Natural killer cell (primary cell): ENCODE data around the gene ZC3H10. TPM values are rescaled to one million over a fixed set of nuclear protein-coding genes. Genes with fewer than 3 reads are reported as not detected.

ENCODE experiments used
- ATAC-seq, 3 donors: fragments of 150-1000 bp in 2 of 3; fragments of 200-7000 bp in 1 of 3; cut with Tn5 transposase; 1 replicate in 1 of 3; 2 replicates in 2 of 3; pipeline ENCODE4 v1.10.0; 2021; ENCODE audit warnings: mild to moderate bottlenecking in 2 of 3, moderate library complexity in 2 of 3
- DNase-seq, 2 donors: peaks; one replicate each; pipeline versions ENCODE4 v3.0.0 to v3.0.0-alpha.2; 2013 to 2021; ENCODE audit warnings: mixed read lengths in 1 of 2
- H3K27ac ChIP-seq: one replicate; pipeline ENCODE4 v1.5.1; 2013; ENCODE audit warnings: mild to moderate bottlenecking, low read length
- H3K27me3 ChIP-seq: one replicate; pipeline ENCODE4 v1.6.1; 2013; ENCODE audit warnings: low read length; ENCODE audit not compliant: control insufficient read depth, insufficient read depth
- H3K36me3 ChIP-seq: one replicate; pipeline ENCODE4 v1.6.1; 2013; ENCODE audit warnings: low read length; ENCODE audit not compliant: control insufficient read depth, insufficient read depth
- H3K4me1 ChIP-seq: one replicate; pipeline ENCODE4 v1.6.1; 2013; ENCODE audit warnings: low read length; ENCODE audit not compliant: control insufficient read depth, insufficient read depth
- H3K4me3 ChIP-seq: one replicate; pipeline ENCODE4 v1.5.1; 2013; ENCODE audit warnings: low read length
- H3K9me3 ChIP-seq: one replicate; pipeline ENCODE4 v1.6.1; 2013; ENCODE audit warnings: low read length; ENCODE audit not compliant: control insufficient read depth, insufficient read depth
- H3K27ac Mint-ChIP-seq, 2 donors: one replicate each; pipeline ENCODE4 v1.8.0; 2022; ENCODE audit warnings: mild to moderate bottlenecking in 2 of 2, mixed read lengths in 2 of 2, moderate library complexity in 1 of 2
- H3K27me3 Mint-ChIP-seq, 2 donors: one replicate each; pipeline ENCODE4 v1.8.0; 2022; ENCODE audit warnings: low read depth in 2 of 2, mixed read lengths in 2 of 2
- H3K36me3 Mint-ChIP-seq: one replicate; pipeline ENCODE4 v1.8.0; 2022; ENCODE audit warnings: mixed read lengths
- H3K4me1 Mint-ChIP-seq, 2 donors: one replicate each; pipeline ENCODE4 v1.8.0; 2022; ENCODE audit warnings: mixed read lengths in 2 of 2
- H3K4me3 Mint-ChIP-seq: one replicate; pipeline ENCODE4 v1.8.0; 2022; ENCODE audit warnings: mild to moderate bottlenecking, moderate library complexity, mixed read lengths
- H3K9me3 Mint-ChIP-seq, 2 donors: one replicate each; pipeline ENCODE4 v1.8.0; 2022; ENCODE audit warnings: mixed read lengths in 2 of 2
- WGBS: methylation state at CpG from one replicate; pipeline ENCODE4 v1.1.7; 2013; ENCODE audit warnings: missing lambda C conversion rate; ENCODE audit not compliant: insufficient coverage; 5-methylcytosine and 5-hydroxymethylcytosine counted together
- intact Hi-C: fragments of 100-400 bp; cut with micrococcal nuclease; formaldehyde crosslinking; loops from one replicate; pipeline ENCODE4 v1.14.2; 2022
- total RNA-seq, 4 donors: library from RNA; stranded (reverse); fragments of 120-200 nt in 1 of 4; gene quantifications; one replicate each; pipeline versions ENCODE4 v1.2.3 to v1.2.4, GENCODE V29; 2013 to 2022
- TF ChIP-seq, protein P1 (sequence below): fragments of 200-600 bp; IDR thresholded peaks from one replicate; pipeline ENCODE4 v1.8.0; 2022; ENCODE audit warnings: antibody characterized with exemption

Gene ZC3H10
- total RNA-seq, 3 donors from 2014 or later (not counting 1 experiment from before 2014, with no cell fraction given) = 12.0 to 24.3 (median 16.2) TPM

DNA sequence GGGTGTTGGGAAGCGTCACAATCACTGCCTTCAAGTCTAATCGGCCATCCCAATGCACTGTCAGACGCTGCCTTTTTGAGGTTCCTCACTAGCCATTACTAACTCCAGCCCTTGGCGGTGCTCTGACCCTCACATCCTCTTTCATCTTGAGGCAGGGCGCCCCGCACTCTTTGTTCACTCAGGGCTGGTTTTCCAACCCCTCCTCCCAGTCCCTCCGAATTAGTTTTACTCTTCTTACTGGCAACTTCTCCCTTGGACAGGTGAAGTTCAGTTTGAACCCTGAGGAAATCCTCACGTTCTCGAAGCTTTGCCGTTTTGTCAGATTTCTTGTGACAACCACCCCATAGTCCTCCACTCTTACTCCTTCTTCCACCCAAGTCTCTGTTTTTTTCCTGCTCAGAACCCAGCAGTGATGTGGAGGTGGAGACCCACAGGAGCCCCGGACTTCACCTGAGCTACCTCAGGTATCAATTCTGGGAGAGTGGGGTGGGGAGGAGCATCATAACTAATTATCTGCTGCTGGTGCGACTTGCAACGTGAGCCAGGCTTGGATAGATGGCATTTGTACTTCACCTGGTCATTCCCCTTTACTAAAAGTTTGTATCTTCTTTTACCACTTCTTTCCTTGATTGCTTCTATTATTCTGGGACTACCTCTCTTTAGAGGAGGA is 757 bp downstream of the ZC3H10 start:
- Histone ChIP-seq H3K27me3 (no peaks in the 10 kb centered on the region), H3K4me1 (peaks cover 28% of the 10 kb centered on the region), H3K4me3 (peak overlapping the region; percentile 78), H3K9me3 (no peaks in the 10 kb centered on the region), H3K27ac (peak overlapping the region; percentile 90), H3K36me3 (peaks cover 23% of the 10 kb centered on the region)
- Mint-ChIP-seq H3K4me3 (peak overlapping the region; percentile 98), H3K27ac (peak overlapping the region; percentile 95 to 99), H3K27me3 (no peaks in the 10 kb centered on the region), H3K36me3 (peaks cover 3% of the 10 kb centered on the region), H3K9me3 (no peaks in the 10 kb centered on the region), H3K4me1 (peaks cover 33 to 36% of the 10 kb centered on the region in 2 donors)
- ATAC-seq (no peak), DNase-seq (peak in 1 of 2 donors; percentile 37)
- TF ChIP-seq, protein P1, sequence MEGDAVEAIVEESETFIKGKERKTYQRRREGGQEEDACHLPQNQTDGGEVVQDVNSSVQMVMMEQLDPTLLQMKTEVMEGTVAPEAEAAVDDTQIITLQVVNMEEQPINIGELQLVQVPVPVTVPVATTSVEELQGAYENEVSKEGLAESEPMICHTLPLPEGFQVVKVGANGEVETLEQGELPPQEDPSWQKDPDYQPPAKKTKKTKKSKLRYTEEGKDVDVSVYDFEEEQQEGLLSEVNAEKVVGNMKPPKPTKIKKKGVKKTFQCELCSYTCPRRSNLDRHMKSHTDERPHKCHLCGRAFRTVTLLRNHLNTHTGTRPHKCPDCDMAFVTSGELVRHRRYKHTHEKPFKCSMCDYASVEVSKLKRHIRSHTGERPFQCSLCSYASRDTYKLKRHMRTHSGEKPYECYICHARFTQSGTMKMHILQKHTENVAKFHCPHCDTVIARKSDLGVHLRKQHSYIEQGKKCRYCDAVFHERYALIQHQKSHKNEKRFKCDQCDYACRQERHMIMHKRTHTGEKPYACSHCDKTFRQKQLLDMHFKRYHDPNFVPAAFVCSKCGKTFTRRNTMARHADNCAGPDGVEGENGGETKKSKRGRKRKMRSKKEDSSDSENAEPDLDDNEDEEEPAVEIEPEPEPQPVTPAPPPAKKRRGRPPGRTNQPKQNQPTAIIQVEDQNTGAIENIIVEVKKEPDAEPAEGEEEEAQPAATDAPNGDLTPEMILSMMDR = no peak
- 10% methylated on average over 12 of the region's 13 CpGs for WGBS
- intact Hi-C loops = loop anchor here (1.0 to 5.0 kb wide), 10 partner anchors 7 to 346 kb away; partner anchors contain the start of genes ANKRD52, CS, MYL6 and ORMDL2

GRCh38 chr12:56119361-56119796 is 1.3 kb downstream of the ZC3H10 start:
- Histone ChIP-seq H3K36me3 (peaks cover 25% of the 10 kb centered on the region), H3K9me3 (no peaks in the 10 kb centered on the region), H3K4me1 (peaks cover 28% of the 10 kb centered on the region), H3K27ac (no peak overlapping the region), H3K4me3 (no peak overlapping the region), H3K27me3 (no peaks in the 10 kb centered on the region)
- peak in 1 of 2 donors; percentile 85 for DNase-seq
- Mint-ChIP-seq H3K9me3 (no peaks in the 10 kb centered on the region), H3K27ac (peak overlapping the region; percentile 95 to 99), H3K27me3 (no peaks in the 10 kb centered on the region), H3K4me3 (peak overlapping the region; percentile 98), H3K4me1 (peaks cover 33 to 42% of the 10 kb centered on the region in 2 donors), H3K36me3 (no peaks in the 10 kb centered on the region)
- intact Hi-C loops = loop anchor here (2.0 to 5.0 kb wide), 5 partner anchors 69 to 345 kb away; partner anchors contain the start of genes ANKRD52, CS, RPS26 and SMARCC2
- ATAC-seq = no peak
- WGBS = 0% methylated on average over 2 of the region's 2 CpGs
- TF ChIP-seq, protein P1 = peak; percentile 69

DNA sequence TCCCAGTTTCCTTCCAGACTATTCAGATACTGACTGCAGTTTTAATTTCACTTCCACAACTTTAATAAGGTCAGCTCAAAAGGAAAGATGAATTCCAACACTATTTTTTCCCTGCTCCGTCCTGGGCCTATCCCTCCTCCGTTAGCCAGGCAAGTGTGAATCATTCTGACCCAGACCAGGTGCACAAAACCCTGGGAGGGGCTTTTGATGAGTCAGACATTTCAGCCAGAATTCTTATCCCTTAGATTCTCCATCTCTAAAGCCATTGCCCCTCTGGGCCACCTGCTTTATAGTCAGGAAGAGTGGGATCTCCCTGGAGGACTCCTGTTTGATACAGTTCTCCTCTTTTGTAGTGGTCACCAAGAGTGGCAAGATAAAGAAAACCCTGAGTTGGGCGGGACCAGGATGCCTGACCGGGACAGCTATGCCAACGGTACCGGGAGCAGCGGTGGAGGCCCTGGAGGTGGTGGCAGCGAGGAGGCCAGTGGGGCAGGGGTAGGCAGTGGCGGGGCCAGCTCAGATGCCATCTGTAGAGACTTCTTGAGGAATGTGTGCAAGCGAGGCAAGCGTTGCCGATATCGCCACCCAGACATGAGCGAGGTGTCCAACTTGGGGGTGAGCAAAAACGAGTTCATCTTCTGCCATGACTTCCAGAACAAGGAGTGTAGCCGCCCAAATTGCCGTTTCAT is 2.2 kb downstream of the ZC3H10 start:
- H3K4me1 ChIP-seq = peaks cover 28% of the 10 kb centered on the region
- no peaks in the 10 kb centered on the region for H3K36me3 Mint-ChIP-seq
- no peak overlapping the region for H3K4me3 ChIP-seq
- H3K9me3 ChIP-seq = no peaks in the 10 kb centered on the region
- H3K36me3 ChIP-seq = peaks cover 25% of the 10 kb centered on the region
- no peaks in the 10 kb centered on the region for H3K27me3 Mint-ChIP-seq
- no peaks in the 10 kb centered on the region for H3K27me3 ChIP-seq
- TF ChIP-seq, protein P1 = no peak
- no peak for ATAC-seq
- DNase-seq = no peak
- H3K27ac Mint-ChIP-seq = peak overlapping the region; percentile 95 to 99
- 97% methylated on average over 17 of the region's 17 CpGs for WGBS
- H3K27ac ChIP-seq = no peak overlapping the region
- intact Hi-C loops = no loop called here
- H3K4me3 Mint-ChIP-seq = peak overlapping the region; percentile 98
- H3K9me3 Mint-ChIP-seq = no peaks in the 10 kb centered on the region
- H3K4me1 Mint-ChIP-seq = peaks cover 33 to 42% of the 10 kb centered on the region in 2 donors
